ENCODE data around the gene ADAM23.

Gene ADAM23

DNA sequence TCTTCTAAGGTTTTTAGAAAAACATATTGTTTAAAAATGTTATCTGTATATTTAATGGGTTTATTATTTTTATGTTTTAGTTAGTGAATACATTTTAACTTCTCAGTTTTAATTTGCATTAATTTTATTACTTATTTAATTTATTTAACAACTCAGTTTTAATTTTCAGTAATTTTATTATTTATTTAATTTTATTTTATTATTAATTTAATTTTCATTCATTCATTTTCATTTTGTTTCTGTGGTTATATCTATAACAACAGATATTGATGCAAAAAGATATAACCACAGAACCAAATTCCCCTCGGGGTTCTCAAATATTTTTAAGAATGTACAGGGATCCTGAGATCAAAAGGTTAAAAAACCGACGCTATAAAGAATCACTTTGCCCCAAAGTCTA is 221.9 kb downstream of the ADAM23 start:
- no peak for DNase-seq
